ENCODE results near the gene ZNF316.

- no peak for TF ChIP-seq CTCF (IDR thresholded peaks at IDR 0.05)
- TF ChIP-seq POLR2A (IDR thresholded peaks at IDR 0.05), result no peak
- TF ChIP-seq EP300 (IDR thresholded peaks at IDR 0.05), result no peak
Observed at GRCh38 chr7:6613706-6614105, 23.4 kb upstream of the ZNF316 start.
